Naive thymus-derived CD4-positive, alpha-beta T cell (primary cell): ENCODE data around the gene NPAS3. TPM values are rescaled to one million over a fixed set of nuclear protein-coding genes. Genes with fewer than 3 reads are reported as not detected.

Experiments used
- ATAC-seq: fragments of 150-1000 bp; cut with Tn5 transposase; 2 replicates; pipeline ENCODE4 v1.10.0; 2021; ENCODE audit warnings: mild to moderate bottlenecking, moderate library complexity
- CTCF ChIA-PET: fragments of 350-600 bp; sonication (Branson Sonifier 250); formaldehyde crosslinking; loops from one replicate; lab custom pipeline; 2021; ENCODE audit warnings: antibody characterized with exemption; lab: Charles Lee
- POLR2A ChIA-PET: fragments of 350-600 bp; sonication (Branson Sonifier 250); formaldehyde crosslinking; loops from one replicate; lab custom pipeline; 2021; ENCODE audit warnings: antibody characterized with exemption, inconsistent platforms; lab: Charles Lee
- DNase-seq, 9 donors: peaks; one replicate each; pipeline versions ENCODE4 v3.0.0 to v3.0.0-alpha.2; 2020 to 2022; ENCODE audit warnings: mixed read lengths in 1 of 9
- H3K27ac ChIP-seq: one replicate; pipeline ENCODE4 v1.7.0; 2013; ENCODE audit warnings: mild to moderate bottlenecking, low read depth, low read length, moderate library complexity
- H3K27me3 ChIP-seq, 2 donors: one replicate each; pipeline ENCODE4 v1.7.0; 2013; ENCODE audit warnings: low read length in 2 of 2, mild to moderate bottlenecking in 2 of 2, moderate library complexity in 2 of 2; ENCODE audit not compliant: control insufficient read depth in 2 of 2, insufficient read depth in 2 of 2
- H3K36me3 ChIP-seq, 3 experiments: 1 replicate in 2 of 3; 2 replicates in 1 of 3; pipeline ENCODE4 v1.7.0; 2013; ENCODE audit warnings: low read length in 3 of 3, mild to moderate bottlenecking in 3 of 3, moderate library complexity in 1 of 3; ENCODE audit not compliant: insufficient read depth in 3 of 3, control insufficient read depth in 2 of 3
- H3K4me1 ChIP-seq, 2 donors: one replicate each; pipeline ENCODE4 v1.7.0; 2013; ENCODE audit warnings: low read length in 2 of 2, mild to moderate bottlenecking in 2 of 2, moderate library complexity in 1 of 2; ENCODE audit not compliant: control insufficient read depth in 2 of 2, insufficient read depth in 2 of 2
- H3K4me3 ChIP-seq: 2 replicates; pipeline ENCODE4 v1.7.0; 2013; ENCODE audit warnings: mild to moderate bottlenecking, low read length
- H3K9me3 ChIP-seq, 3 experiments: 1 replicate in 2 of 3; 2 replicates in 1 of 3; pipeline ENCODE4 v1.7.0; 2013; ENCODE audit warnings: low read length in 3 of 3; ENCODE audit not compliant: control insufficient read depth in 2 of 3
- H3K27ac Mint-ChIP-seq, 9 donors: one replicate each; pipeline ENCODE4 v1.8.0; 2020 to 2022; ENCODE audit warnings: mixed read lengths in 9 of 9, mild to moderate bottlenecking in 8 of 9, moderate library complexity in 5 of 9, inconsistent platforms in 2 of 9
- H3K27me3 Mint-ChIP-seq, 5 donors: one replicate each; pipeline ENCODE4 v1.8.0; 2021 to 2022; ENCODE audit warnings: mixed read lengths in 5 of 5, mild to moderate bottlenecking in 1 of 5
- H3K36me3 Mint-ChIP-seq, 5 donors: one replicate each; pipeline ENCODE4 v1.8.0; 2020 to 2022; ENCODE audit warnings: mixed read lengths in 5 of 5, mild to moderate bottlenecking in 3 of 5, inconsistent platforms in 1 of 5
- H3K4me1 Mint-ChIP-seq, 7 donors: one replicate each; pipeline ENCODE4 v1.8.0; 2020 to 2022; ENCODE audit warnings: mixed read lengths in 7 of 7, mild to moderate bottlenecking in 3 of 7, inconsistent platforms in 1 of 7
- H3K4me3 Mint-ChIP-seq, 10 donors: one replicate each; pipeline ENCODE4 v1.8.0; 2020 to 2022; ENCODE audit warnings: mild to moderate bottlenecking in 10 of 10, mixed read lengths in 10 of 10, moderate library complexity in 6 of 10, inconsistent platforms in 2 of 10
- H3K9me3 Mint-ChIP-seq, 11 donors: one replicate each; pipeline ENCODE4 v1.8.0; 2020 to 2022; ENCODE audit warnings: mixed read lengths in 11 of 11, mild to moderate bottlenecking in 4 of 11, inconsistent platforms in 1 of 11, moderate library complexity in 1 of 11
- intact Hi-C, 2 donors: fragments of 100-400 bp; cut with micrococcal nuclease; formaldehyde crosslinking; loops; one replicate each; pipeline ENCODE4 v1.15.1; 2023
- polyA plus RNA-seq, 2 donors: library from polyadenylated mRNA; unstranded; fragments of 300-500 nt; fragmentation: Illumina TruSeq; gene quantifications; one replicate each; pipeline ENCODE4 v1.2.3, GENCODE V29; 2021
- total RNA-seq, 6 experiments: library from RNA in 5 of 6; stranded (reverse) in 5 of 6; gene quantifications; 1 replicate in 5 of 6; 2 replicates in 1 of 6; pipeline ENCODE4 v1.2.3 and lab custom pipeline; 2021 to 2026

NPAS3 gene
- total and polyA plus RNA-seq, 7 experiments from 2014 or later: not detected

DNA sequence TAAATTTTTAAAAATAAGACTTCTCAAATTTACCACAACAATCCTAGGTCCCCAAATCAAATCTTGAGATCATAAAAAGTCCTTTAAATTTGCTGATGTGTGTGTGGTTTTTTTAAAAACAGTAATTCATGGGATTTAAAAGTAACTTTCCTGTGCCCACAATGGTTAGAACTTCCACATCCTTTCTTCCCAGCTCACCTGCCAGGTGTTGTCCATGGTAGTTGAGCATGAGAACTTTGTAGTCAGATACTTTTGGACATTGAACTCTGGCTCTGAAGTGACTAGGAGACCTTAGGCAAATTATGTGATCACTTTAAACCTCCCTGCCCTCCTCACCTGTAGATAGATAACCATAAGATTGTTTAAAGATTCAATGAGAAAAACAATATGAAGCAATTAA lies 253.2 kb downstream of the NPAS3 start:
- intact Hi-C loops: no loop called here
- H3K36me3 ChIP-seq: no peaks in the 10 kb centered on the region
- POLR2A ChIA-PET: no interaction called here
- ATAC-seq: no peak
- H3K4me3 Mint-ChIP-seq: no peak overlapping the region
- H3K4me3 ChIP-seq: no peak overlapping the region
- DNase-seq: no peak
- H3K4me1 Mint-ChIP-seq: no peaks in the 10 kb centered on the region
- H3K27me3 Mint-ChIP-seq: no peaks in the 10 kb centered on the region
- no peaks in the 10 kb centered on the region for H3K36me3 Mint-ChIP-seq
- no peaks in the 10 kb centered on the region for H3K27me3 ChIP-seq
- H3K9me3 ChIP-seq: no peaks in the 10 kb centered on the region
- no peak overlapping the region for H3K27ac Mint-ChIP-seq
- no peak overlapping the region for H3K27ac ChIP-seq
- peaks cover 0 to 12% (median 0%) of the 10 kb centered on the region in 11 donors for H3K9me3 Mint-ChIP-seq
- CTCF ChIA-PET: no interaction called here
- H3K4me1 ChIP-seq: no peaks in the 10 kb centered on the region

DNA sequence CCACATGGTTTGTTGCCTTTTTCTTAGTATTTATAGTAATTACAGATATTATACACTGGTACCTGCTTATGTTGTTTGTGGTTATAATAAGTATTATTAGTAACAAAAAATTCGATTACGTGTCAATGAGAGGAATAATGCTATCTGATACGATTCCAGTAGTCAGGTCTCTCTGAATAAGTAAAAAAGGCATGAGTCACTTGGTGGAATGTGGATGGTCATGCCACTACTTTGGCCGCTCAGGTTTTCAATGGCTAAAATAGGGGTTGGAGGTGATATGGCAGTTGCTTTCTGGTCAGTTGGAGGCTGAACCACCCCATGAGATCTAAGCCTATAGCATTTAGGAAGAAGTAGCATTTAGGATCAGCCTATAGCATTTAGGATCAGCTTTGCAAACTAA lies 255.9 kb downstream of the NPAS3 start:
- no peaks in the 10 kb centered on the region for H3K27me3 ChIP-seq
- Mint-ChIP-seq H3K4me1 (no peaks in the 10 kb centered on the region), H3K36me3 (no peaks in the 10 kb centered on the region), H3K27me3 (no peaks in the 10 kb centered on the region), H3K27ac (no peak overlapping the region), H3K9me3 (peaks cover 0 to 9% (median 2%) of the 10 kb centered on the region in 11 donors), H3K4me3 (no peak overlapping the region)
- H3K36me3 ChIP-seq: no peaks in the 10 kb centered on the region
- ATAC-seq (no peak), DNase-seq (no peak)
- CTCF ChIA-PET: no interaction called here
- H3K4me1 ChIP-seq: no peaks in the 10 kb centered on the region
- H3K27ac ChIP-seq: no peak overlapping the region
- no peaks in the 10 kb centered on the region for H3K9me3 ChIP-seq
- intact Hi-C loops: no loop called here
- POLR2A ChIA-PET: no interaction called here
- no peak overlapping the region for H3K4me3 ChIP-seq

DNA sequence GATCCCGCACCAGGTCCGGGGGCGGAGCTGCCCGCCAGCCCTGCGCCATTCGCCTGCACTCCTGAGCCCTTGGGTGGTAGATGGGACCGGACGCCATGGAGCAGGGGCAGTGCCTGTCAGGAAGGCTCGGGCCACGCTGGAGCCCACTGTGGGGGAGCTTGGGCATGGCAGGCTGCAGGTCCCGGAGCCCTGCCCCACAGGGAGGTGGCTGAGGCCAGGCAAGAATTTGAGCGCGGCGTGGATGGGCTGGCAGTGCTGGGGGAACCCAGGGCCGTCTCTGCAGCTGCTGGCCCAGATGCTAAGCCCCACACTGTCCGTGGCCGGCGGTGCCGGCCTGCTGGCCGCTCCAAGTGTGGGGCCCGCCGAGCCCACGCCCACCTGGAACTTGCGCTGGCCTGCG lies 260.0 kb downstream of the NPAS3 start:
- no peaks in the 10 kb centered on the region for H3K36me3 Mint-ChIP-seq
- Histone ChIP-seq H3K36me3 (no peaks in the 10 kb centered on the region), H3K27ac (no peak overlapping the region), H3K9me3 (no peaks in the 10 kb centered on the region), H3K4me3 (no peak overlapping the region), H3K4me1 (no peaks in the 10 kb centered on the region), H3K27me3 (no peaks in the 10 kb centered on the region)
- DNase-seq (no peak), ATAC-seq (no peak)
- ChIA-PET CTCF (no interaction called here), POLR2A (no interaction called here)
- H3K4me1 Mint-ChIP-seq: no peaks in the 10 kb centered on the region
- no peaks in the 10 kb centered on the region for H3K27me3 Mint-ChIP-seq
- no peak overlapping the region for H3K4me3 Mint-ChIP-seq
- H3K9me3 Mint-ChIP-seq: peaks cover 0 to 10% (median 4%) of the 10 kb centered on the region in 11 donors
- intact Hi-C loops: no loop called here
- no peak overlapping the region for H3K27ac Mint-ChIP-seq

- no peaks in the 10 kb centered on the region for H3K4me1 Mint-ChIP-seq
- Histone ChIP-seq H3K9me3 (no peaks in the 10 kb centered on the region), H3K4me3 (no peak overlapping the region), H3K36me3 (no peaks in the 10 kb centered on the region), H3K4me1 (no peaks in the 10 kb centered on the region), H3K27me3 (no peaks in the 10 kb centered on the region), H3K27ac (no peak overlapping the region)
- intact Hi-C loops: no loop called here
- no peak overlapping the region for H3K27ac Mint-ChIP-seq
- no peaks in the 10 kb centered on the region for H3K36me3 Mint-ChIP-seq
- DNase-seq (no peak), ATAC-seq (no peak)
- ChIA-PET CTCF (no interaction called here), POLR2A (no interaction called here)
- no peaks in the 10 kb centered on the region for H3K27me3 Mint-ChIP-seq
- peaks cover 0 to 9% (median 4%) of the 10 kb centered on the region in 11 donors for H3K9me3 Mint-ChIP-seq
- H3K4me3 Mint-ChIP-seq: no peak overlapping the region
Observed at GRCh38 chr14:33201116-33201515, 262.4 kb downstream of the NPAS3 start.

GRCh38 chr14:33206981-33207380 lies 268.3 kb downstream of the NPAS3 start:
- Histone ChIP-seq H3K27me3 (no peaks in the 10 kb centered on the region), H3K27ac (no peak overlapping the region), H3K9me3 (no peaks in the 10 kb centered on the region), H3K36me3 (no peaks in the 10 kb centered on the region), H3K4me3 (no peak overlapping the region), H3K4me1 (no peaks in the 10 kb centered on the region)
- Mint-ChIP-seq H3K27me3 (no peaks in the 10 kb centered on the region), H3K4me1 (no peaks in the 10 kb centered on the region), H3K9me3 (peaks cover 0 to 13% (median 0%) of the 10 kb centered on the region in 11 donors), H3K36me3 (no peaks in the 10 kb centered on the region), H3K27ac (no peak overlapping the region), H3K4me3 (no peak overlapping the region)
- intact Hi-C loops: no loop called here
- ChIA-PET CTCF (no interaction called here), POLR2A (no interaction called here)
- DNase-seq (no peak), ATAC-seq (no peak)

DNA sequence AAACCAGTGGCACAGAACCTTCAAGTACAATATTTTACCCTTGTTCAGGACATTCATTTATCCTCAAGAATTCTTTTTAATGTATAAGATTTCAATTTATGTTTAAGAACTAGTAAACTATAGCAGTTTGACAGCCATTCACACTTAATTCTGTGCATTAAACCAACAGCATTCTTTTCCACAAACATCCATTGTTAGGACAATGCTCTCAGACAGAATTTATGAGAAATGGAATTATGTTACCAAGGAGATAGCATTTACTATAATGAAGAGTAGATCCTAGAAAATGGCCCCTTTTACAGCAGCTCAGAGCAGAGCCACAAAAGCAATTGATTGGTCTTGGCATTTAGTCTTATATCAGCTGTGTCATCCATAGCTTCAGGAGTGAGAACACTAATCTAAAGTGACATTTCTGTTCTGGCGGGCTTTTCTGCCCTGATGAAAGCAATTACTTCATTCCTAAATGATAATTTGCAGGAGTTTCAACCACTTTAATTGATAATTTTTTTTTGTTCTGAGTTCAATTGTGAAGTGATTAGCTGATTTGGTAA lies 268.9 kb downstream of the NPAS3 start:
- ATAC-seq (no peak), DNase-seq (no peak)
- CTCF ChIA-PET: no interaction called here
- no peaks in the 10 kb centered on the region for H3K9me3 ChIP-seq
- no peak overlapping the region for H3K4me3 ChIP-seq
- H3K4me1 ChIP-seq: no peaks in the 10 kb centered on the region
- no peaks in the 10 kb centered on the region for H3K27me3 Mint-ChIP-seq
- POLR2A ChIA-PET: no interaction called here
- H3K4me3 Mint-ChIP-seq: no peak overlapping the region
- H3K27me3 ChIP-seq: no peaks in the 10 kb centered on the region
- no peaks in the 10 kb centered on the region for H3K4me1 Mint-ChIP-seq
- no peaks in the 10 kb centered on the region for H3K36me3 ChIP-seq
- H3K36me3 Mint-ChIP-seq: no peaks in the 10 kb centered on the region
- H3K9me3 Mint-ChIP-seq: peaks cover 0 to 19% (median 0%) of the 10 kb centered on the region in 11 donors
- H3K27ac Mint-ChIP-seq: no peak overlapping the region
- intact Hi-C loops: no loop called here
- H3K27ac ChIP-seq: no peak overlapping the region

GRCh38 chr14:33210311-33210710 lies 271.6 kb downstream of the NPAS3 start:
- Mint-ChIP-seq H3K36me3 (no peaks in the 10 kb centered on the region), H3K27me3 (no peaks in the 10 kb centered on the region), H3K27ac (no peak overlapping the region), H3K9me3 (peaks cover 0 to 21% (median 0%) of the 10 kb centered on the region in 11 donors), H3K4me1 (no peaks in the 10 kb centered on the region), H3K4me3 (no peak overlapping the region)
- no peak overlapping the region for H3K27ac ChIP-seq
- H3K4me1 ChIP-seq: no peaks in the 10 kb centered on the region
- H3K9me3 ChIP-seq: no peaks in the 10 kb centered on the region
- no peak overlapping the region for H3K4me3 ChIP-seq
- ATAC-seq: no peak
- intact Hi-C loops: no loop called here
- POLR2A ChIA-PET: no interaction called here
- H3K36me3 ChIP-seq: no peaks in the 10 kb centered on the region
- DNase-seq: no peak
- no peaks in the 10 kb centered on the region for H3K27me3 ChIP-seq
- CTCF ChIA-PET: no interaction called here
